Upper lobe of right lung (tissue), 1 donor: Measurements from ENCODE around the gene GRIA2. TPM values are rescaled to one million over a fixed set of nuclear protein-coding genes. Genes with fewer than 3 reads are reported as not detected.

ENCODE experiments used
- ATAC-seq: fragments of 200-7000 bp; cut with Tn5 transposase; one replicate; pipeline ENCODE4 v1.9.1; 2020; ENCODE audit warnings: mild to moderate bottlenecking, moderate library complexity
- DNase-seq: peaks from one replicate; pipeline ENCODE4 v3.0.0-alpha.2; 2020
- H3K27ac ChIP-seq: fragments of 200-600 bp; one replicate; pipeline ENCODE4 v1.8.0; 2022
- H3K27me3 ChIP-seq: fragments of 200-600 bp; one replicate; pipeline ENCODE4 v1.8.0; 2022; ENCODE audit warnings: mild to moderate bottlenecking
- H3K36me3 ChIP-seq: fragments of 200-600 bp; one replicate; pipeline ENCODE4 v1.8.0; 2022
- H3K4me1 ChIP-seq: fragments of 200-600 bp; one replicate; pipeline ENCODE4 v1.8.0; 2022
- H3K4me3 ChIP-seq: fragments of 200-600 bp; one replicate; pipeline ENCODE4 v1.8.0; 2022; ENCODE audit warnings: mild to moderate bottlenecking
- H3K9me3 ChIP-seq: fragments of 200-600 bp; one replicate; pipeline ENCODE4 v1.8.0; 2022
- CTCF ChIP-seq: fragments of 200-600 bp; IDR thresholded peaks from one replicate; pipeline ENCODE4 v1.8.0; 2022; ENCODE audit warnings: antibody characterized with exemption
- intact Hi-C: fragments of 100-400 bp; cut with DNase I; formaldehyde crosslinking; loops from one replicate; pipeline ENCODE4 v1.11.0; 2022
- total RNA-seq: library from RNA; stranded (reverse); fragmentation: NEBNext Ultra II Directional; extraction: Animal tissue kit (Norgen Biotek cat#: 25700); gene quantifications from one replicate; pipeline ENCODE4 v1.2.1, GENCODE V29; 2021
- donor health status: DM: no; HTN: yes; CAD: no; lungs with severe emphysema.

The GRIA2 gene
- total RNA-seq, 1 donor from 2014 or later = not detected

- Histone ChIP-seq H3K36me3 (no peaks in the 10 kb centered on the region), H3K4me3 (no peak overlapping the region), H3K4me1 (no peaks in the 10 kb centered on the region), H3K27ac (no peak overlapping the region), H3K27me3 (no peaks in the 10 kb centered on the region), H3K9me3 (no peaks in the 10 kb centered on the region)
- TF ChIP-seq CTCF = no peak
- DNase-seq = no peak
- intact Hi-C loops = no loop called here
- no peak for ATAC-seq
These were observed 24.5 kb upstream of the GRIA2 start for GRCh38 chr4:157196046-157196445.

GRCh38 chr4:157204634-157205244 lies 15.8 kb upstream of the GRIA2 start:
- Histone ChIP-seq H3K27ac (no peak overlapping the region), H3K36me3 (no peaks in the 10 kb centered on the region), H3K4me1 (no peaks in the 10 kb centered on the region), H3K27me3 (no peaks in the 10 kb centered on the region), H3K9me3 (no peaks in the 10 kb centered on the region), H3K4me3 (no peak overlapping the region)
- peak; percentile 61 for ATAC-seq
- intact Hi-C loops = no loop called here
- DNase-seq = peak; percentile 76
- TF ChIP-seq CTCF = peak; percentile 56

- Histone ChIP-seq H3K27me3 (peaks cover 37% of the 10 kb centered on the region), H3K36me3 (no peaks in the 10 kb centered on the region), H3K9me3 (no peaks in the 10 kb centered on the region), H3K4me1 (peaks cover 3% of the 10 kb centered on the region), H3K4me3 (no peak overlapping the region), H3K27ac (no peak overlapping the region)
- peak; percentile 38 for TF ChIP-seq CTCF
- intact Hi-C loops = no loop called here
- ATAC-seq = no peak
- DNase-seq = no peak
These were observed 2.8 kb upstream of the GRIA2 start for GRCh38 chr4:157217708-157218107.

- Histone ChIP-seq H3K27me3 (peaks cover 43% of the 10 kb centered on the region), H3K36me3 (no peaks in the 10 kb centered on the region), H3K4me3 (no peak overlapping the region), H3K4me1 (peaks cover 3% of the 10 kb centered on the region), H3K27ac (no peak overlapping the region), H3K9me3 (no peaks in the 10 kb centered on the region)
- DNase-seq (no peak), ATAC-seq (no peak)
- intact Hi-C loops = no loop called here
- no peak for TF ChIP-seq CTCF
These were observed 687 bp upstream of the GRIA2 start for GRCh38 chr4:157219711-157220370.

GRCh38 chr4:157221426-157221894 lies 932 bp downstream of the GRIA2 start:
- peaks cover 3% of the 10 kb centered on the region for H3K4me1 ChIP-seq
- H3K36me3 ChIP-seq = no peaks in the 10 kb centered on the region
- intact Hi-C loops = no loop called here
- DNase-seq (no peak), ATAC-seq (no peak)
- H3K4me3 ChIP-seq = no peak overlapping the region
- no peaks in the 10 kb centered on the region for H3K9me3 ChIP-seq
- H3K27ac ChIP-seq = no peak overlapping the region
- TF ChIP-seq CTCF = no peak
- peaks cover 43% of the 10 kb centered on the region for H3K27me3 ChIP-seq
